Karpas-422 (cell line): ENCODE data around the gene CES3. TPM values are rescaled to one million over a fixed set of nuclear protein-coding genes. Genes with fewer than 3 reads are reported as not detected.
A peak's percentile ranks its signal among the peaks of the same experiment; 100 is the strongest.

Source experiments
- DNase-seq: peaks from one replicate; pipeline ENCODE4 v3.0.0-alpha.2; 2015
- H2AFZ ChIP-seq: fragments of 200-600 bp; sonication (generic); 2 replicates; pipeline ENCODE4 v1.6.1; 2014; ENCODE audit warnings: antibody characterized with exemption, low read length, mixed read lengths
- H3K27ac ChIP-seq: fragments of 200-600 bp; sonication (generic); 2 replicates; pipeline ENCODE4 v1.5.1; 2014; ENCODE audit warnings: mild to moderate bottlenecking, low read length, moderate library complexity
- H3K27me3 ChIP-seq: fragments of 200-600 bp; sonication (generic); 2 replicates; pipeline ENCODE4 v1.6.1; 2014; ENCODE audit warnings: low read length, mixed read lengths
- H3K36me3 ChIP-seq: fragments of 200-600 bp; sonication (generic); 2 replicates; pipeline ENCODE4 v1.6.1; 2014; ENCODE audit warnings: low read length, mixed read lengths; ENCODE audit not compliant: insufficient read depth
- H3K4me1 ChIP-seq: fragments of 200-600 bp; sonication (generic); 2 replicates; pipeline ENCODE4 v1.6.1; 2014; ENCODE audit warnings: mild to moderate bottlenecking, low read length, mixed read lengths
- H3K4me2 ChIP-seq: fragments of 200-600 bp; sonication (generic); 2 replicates; pipeline ENCODE4 v1.6.1; 2014; ENCODE audit warnings: low read length, low read depth, mild to moderate bottlenecking; ENCODE audit not compliant: poor library complexity, severe bottlenecking
- H3K4me3 ChIP-seq: fragments of 200-600 bp; sonication (generic); 2 replicates; pipeline ENCODE4 v1.5.1; 2014; ENCODE audit warnings: mild to moderate bottlenecking, antibody characterized with exemption, low read length, mixed read lengths
- H3K79me2 ChIP-seq: fragments of 200-600 bp; sonication (generic); 2 replicates; pipeline ENCODE4 v1.6.1; 2014; ENCODE audit warnings: mild to moderate bottlenecking, low read length, mixed read lengths
- H3K9ac ChIP-seq: fragments of 200-600 bp; sonication (generic); 2 replicates; pipeline ENCODE4 v1.6.0; 2014; ENCODE audit warnings: low read length
- H3K9me2 ChIP-seq: fragments of 200-600 bp; sonication (generic), shearing (Covaris generic); replicated peaks from 2 replicates; pipeline ENCODE4 v1.6.0; 2014; ENCODE audit warnings: mild to moderate bottlenecking, low read length, moderate library complexity; ENCODE audit not compliant: insufficient read depth
- H3K9me3 ChIP-seq: fragments of 300-700, 200-600 bp; sonication (generic); 2 replicates; pipeline ENCODE4 v1.6.1; 2014; ENCODE audit warnings: low read length, mixed read lengths
- H4K20me1 ChIP-seq: fragments of 200-600 bp; sonication (generic); 2 replicates; pipeline ENCODE4 v1.6.1; 2014; ENCODE audit warnings: mild to moderate bottlenecking, antibody characterized with exemption, low read length, low read depth; ENCODE audit not compliant: insufficient read depth
- total RNA-seq: library from RNA; depleted of rRNA; stranded (reverse); fragments of >200 nt; shearing (Covaris generic); gene quantifications from 2 replicates; pipeline ENCODE4 v1.2.3, GENCODE V29; 2014; ENCODE audit warnings: low replicate concordance

The CES3 gene
- total RNA-seq, 1 experiment from 2014 or later: 20.9 TPM

DNA sequence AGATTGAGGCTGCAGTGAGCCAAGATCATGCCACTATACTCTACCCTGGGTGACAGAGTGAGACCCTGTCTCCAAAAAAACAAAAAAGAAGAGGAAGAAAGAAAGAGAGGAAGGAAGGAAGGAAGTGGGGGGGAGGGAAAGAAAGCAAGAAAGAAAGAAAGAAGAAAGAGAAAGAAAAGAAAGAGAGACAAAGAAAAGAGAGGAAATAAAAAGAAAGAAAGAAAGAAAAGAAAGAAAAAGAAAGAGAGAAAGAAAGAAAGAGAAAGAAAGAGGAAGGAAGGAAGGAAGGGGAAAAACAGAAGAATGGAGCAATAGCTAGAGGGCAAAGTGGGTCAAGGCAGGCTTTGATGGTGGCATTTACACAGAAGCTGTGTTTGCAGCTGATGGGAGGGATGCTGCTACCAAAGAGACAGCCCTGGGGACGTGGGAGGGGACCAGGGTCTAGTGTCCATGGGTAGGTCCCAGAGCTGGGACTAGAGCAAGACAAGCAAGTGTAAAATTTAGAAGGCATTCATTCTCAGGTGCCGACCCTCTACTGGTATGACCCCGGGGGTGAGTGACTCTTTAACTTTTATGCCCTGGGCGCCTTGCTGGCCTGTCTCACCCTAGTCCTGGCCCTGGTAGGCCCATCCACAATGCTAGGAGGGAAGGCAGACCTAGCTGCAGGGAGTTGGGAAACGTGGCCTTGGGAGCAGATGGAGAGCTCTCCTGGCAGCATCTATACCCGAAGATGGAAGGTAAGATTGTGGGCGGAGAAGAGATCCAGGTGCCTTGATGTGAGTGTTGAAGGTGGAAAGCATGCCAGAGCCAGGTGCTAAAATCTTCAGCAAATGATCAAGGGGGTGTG lies 2.0 kb upstream of the CES3 start:
- Histone ChIP-seq H3K27me3 (no peaks in the 10 kb centered on the region), H3K4me1 (peaks cover 9% of the 10 kb centered on the region), H3K4me3 (no peak overlapping the region), H2AFZ (no peak overlapping the region), H3K9me3 (no peaks in the 10 kb centered on the region), H3K36me3 (no peaks in the 10 kb centered on the region), H3K27ac (no peak overlapping the region), H4K20me1 (no peaks in the 10 kb centered on the region), H3K9ac (no peak overlapping the region), H3K4me2 (no peak overlapping the region), H3K9me2 (no peaks in the 10 kb centered on the region), H3K79me2 (peaks cover 9% of the 10 kb centered on the region; the same call in 1 of the 2 replicates)
- no peak for DNase-seq

DNA sequence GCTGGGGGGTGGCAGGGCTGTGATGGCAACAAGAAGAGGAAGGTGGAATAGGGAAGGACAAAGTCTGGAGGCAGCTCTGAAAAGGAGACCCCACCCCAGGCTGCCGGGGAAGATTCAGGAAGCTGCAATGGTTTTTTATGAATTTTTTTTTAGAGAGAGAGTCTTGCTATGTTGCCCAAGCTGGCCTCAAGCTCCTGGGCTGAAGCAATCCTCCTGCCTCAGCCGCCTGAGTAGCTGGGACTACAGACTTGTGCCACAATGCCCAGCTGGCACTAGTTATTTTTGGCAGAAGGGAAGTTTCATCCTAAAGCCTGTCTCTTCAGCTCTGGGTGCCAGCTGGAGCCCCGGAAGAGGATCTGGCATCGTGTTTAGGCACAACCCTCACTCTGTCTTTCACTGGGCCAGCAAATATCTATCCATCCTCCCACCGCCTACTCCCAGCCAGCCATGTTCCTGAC lies 1.3 kb upstream of the CES3 start:
- H3K4me1 ChIP-seq: peaks cover 9% of the 10 kb centered on the region
- H3K9ac ChIP-seq: no peak overlapping the region
- no peaks in the 10 kb centered on the region for H3K27me3 ChIP-seq
- DNase-seq: no peak
- no peak overlapping the region for H2AFZ ChIP-seq
- H3K9me2 ChIP-seq: no peaks in the 10 kb centered on the region
- no peaks in the 10 kb centered on the region for H3K9me3 ChIP-seq
- H3K79me2 ChIP-seq: peaks cover 9% of the 10 kb centered on the region; the same call in 1 of the 2 replicates
- H3K27ac ChIP-seq: no peak overlapping the region
- no peaks in the 10 kb centered on the region for H4K20me1 ChIP-seq
- H3K4me2 ChIP-seq: no peak overlapping the region
- H3K36me3 ChIP-seq: no peaks in the 10 kb centered on the region
- H3K4me3 ChIP-seq: no peak overlapping the region

DNA sequence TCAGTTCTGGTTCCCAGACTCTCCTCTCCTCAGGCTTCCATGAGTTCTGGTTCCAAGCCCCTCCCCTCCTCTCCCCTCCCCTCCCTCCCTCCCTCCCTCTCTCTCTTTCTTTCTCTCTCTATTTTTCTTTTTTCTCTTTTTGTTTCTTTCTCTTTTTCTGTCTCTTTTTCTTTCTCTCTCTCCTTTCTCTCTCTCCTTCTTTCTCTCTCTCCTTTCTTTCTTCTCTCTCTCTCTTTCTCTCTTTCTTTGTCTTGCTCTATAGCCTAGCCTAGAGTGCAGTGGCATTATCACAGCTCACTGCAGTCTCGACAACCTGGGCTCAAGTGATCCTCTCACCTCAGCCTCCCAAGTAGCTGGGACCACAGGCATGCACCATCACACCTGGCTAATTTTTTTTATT lies 796 bp upstream of the CES3 start:
- H2AFZ ChIP-seq: no peak overlapping the region
- DNase-seq: no peak
- no peak overlapping the region for H3K9ac ChIP-seq
- peaks cover 9% of the 10 kb centered on the region for H3K4me1 ChIP-seq
- H3K4me3 ChIP-seq: no peak overlapping the region
- H3K79me2 ChIP-seq: peaks cover 9% of the 10 kb centered on the region; the same call in 1 of the 2 replicates
- H4K20me1 ChIP-seq: no peaks in the 10 kb centered on the region
- no peak overlapping the region for H3K27ac ChIP-seq
- H3K27me3 ChIP-seq: no peaks in the 10 kb centered on the region
- H3K36me3 ChIP-seq: no peaks in the 10 kb centered on the region
- H3K9me3 ChIP-seq: no peaks in the 10 kb centered on the region
- no peaks in the 10 kb centered on the region for H3K9me2 ChIP-seq
- H3K4me2 ChIP-seq: no peak overlapping the region

DNA sequence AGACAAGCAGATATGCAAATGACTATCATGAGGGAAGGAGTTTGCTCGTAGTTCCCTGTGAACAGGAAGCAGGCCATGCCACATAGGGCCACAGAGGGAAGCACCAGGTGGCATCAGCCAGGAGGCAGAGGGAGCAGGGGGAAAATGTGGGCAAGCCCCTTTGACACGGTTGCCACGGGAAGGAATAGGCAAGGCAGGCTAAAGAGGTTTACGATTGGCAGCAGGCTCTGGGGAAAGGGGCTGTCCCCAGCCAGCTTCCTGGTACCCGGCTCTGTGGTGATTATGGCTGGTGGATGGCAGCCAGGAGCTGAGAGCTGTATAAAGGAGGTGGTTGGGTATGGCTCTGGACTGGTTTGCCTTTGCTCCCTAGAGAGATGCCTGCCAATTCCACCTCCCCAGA lies 848 bp downstream of the CES3 start:
- Histone ChIP-seq H3K9me3 (no peaks in the 10 kb centered on the region), H3K27me3 (no peaks in the 10 kb centered on the region), H3K36me3 (no peaks in the 10 kb centered on the region), H3K4me3 (peak overlapping the region; percentile 89), H3K4me1 (peaks cover 9% of the 10 kb centered on the region), H3K9ac (peak overlapping the region; percentile 83), H3K27ac (peak overlapping the region; percentile 69), H3K79me2 (peaks cover 9% of the 10 kb centered on the region; the same call in 1 of the 2 replicates), H2AFZ (peak overlapping the region; percentile 84; the same call in 1 of the 2 replicates), H3K9me2 (no peaks in the 10 kb centered on the region), H3K4me2 (peak overlapping the region; percentile 84), H4K20me1 (no peaks in the 10 kb centered on the region)
- DNase-seq: peak; percentile 69

DNA sequence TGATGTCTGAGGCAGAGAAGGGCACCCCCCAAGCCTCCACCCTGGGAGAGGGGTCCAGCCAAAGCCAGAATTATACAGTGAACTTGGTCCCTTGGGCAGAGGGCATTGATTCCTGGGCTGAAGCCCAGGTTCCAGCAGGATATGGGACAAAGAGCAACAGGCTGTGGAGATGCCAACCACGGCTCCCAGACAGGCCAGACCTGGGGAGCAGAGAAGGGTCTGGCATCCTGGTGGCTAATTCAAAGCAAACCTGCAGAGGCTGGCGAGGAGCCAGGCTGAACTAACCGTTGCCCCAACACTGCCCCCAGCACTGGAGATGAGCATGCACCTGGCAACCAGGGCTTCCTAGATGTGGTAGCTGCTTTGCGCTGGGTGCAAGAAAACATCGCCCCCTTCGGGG lies 3.0 kb downstream of the CES3 start:
- H3K36me3 ChIP-seq: no peaks in the 10 kb centered on the region
- peaks cover 9% of the 10 kb centered on the region for H3K4me1 ChIP-seq
- no peak overlapping the region for H3K4me2 ChIP-seq
- no peak overlapping the region for H3K4me3 ChIP-seq
- no peaks in the 10 kb centered on the region for H3K9me2 ChIP-seq
- peaks cover 9% of the 10 kb centered on the region; the same call in 1 of the 2 replicates for H3K79me2 ChIP-seq
- H3K9me3 ChIP-seq: no peaks in the 10 kb centered on the region
- H3K9ac ChIP-seq: no peak overlapping the region
- no peak overlapping the region for H2AFZ ChIP-seq
- H3K27me3 ChIP-seq: no peaks in the 10 kb centered on the region
- H3K27ac ChIP-seq: no peak overlapping the region
- no peak for DNase-seq
- H4K20me1 ChIP-seq: no peaks in the 10 kb centered on the region

DNA sequence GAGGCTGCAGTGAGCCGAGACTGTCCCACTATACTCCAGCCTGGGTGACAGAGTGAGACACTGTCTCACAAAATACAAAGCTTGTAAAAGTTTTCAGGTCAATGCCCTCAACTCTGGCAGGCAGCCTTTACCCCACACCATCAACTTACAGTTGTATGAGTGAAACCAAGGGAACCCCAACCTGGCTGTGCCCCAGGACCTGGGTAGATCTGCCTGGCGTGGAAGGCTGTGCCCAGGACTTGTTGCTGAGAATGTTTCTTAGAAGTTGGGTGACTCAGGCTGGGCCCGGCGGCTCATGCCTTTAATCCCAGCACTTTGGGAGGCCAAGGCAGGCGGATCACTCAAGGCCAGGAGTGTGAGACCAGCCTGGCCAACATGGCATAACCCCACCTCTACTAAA lies 7.8 kb downstream of the CES3 start:
- Histone ChIP-seq H4K20me1 (no peaks in the 10 kb centered on the region), H3K79me2 (no peaks in the 10 kb centered on the region), H3K4me2 (no peak overlapping the region), H3K36me3 (no peaks in the 10 kb centered on the region), H3K4me3 (no peak overlapping the region), H3K9ac (no peak overlapping the region), H2AFZ (no peak overlapping the region), H3K4me1 (no peaks in the 10 kb centered on the region), H3K27me3 (no peaks in the 10 kb centered on the region), H3K27ac (no peak overlapping the region), H3K9me3 (no peaks in the 10 kb centered on the region), H3K9me2 (no peaks in the 10 kb centered on the region)
- DNase-seq: no peak

DNA sequence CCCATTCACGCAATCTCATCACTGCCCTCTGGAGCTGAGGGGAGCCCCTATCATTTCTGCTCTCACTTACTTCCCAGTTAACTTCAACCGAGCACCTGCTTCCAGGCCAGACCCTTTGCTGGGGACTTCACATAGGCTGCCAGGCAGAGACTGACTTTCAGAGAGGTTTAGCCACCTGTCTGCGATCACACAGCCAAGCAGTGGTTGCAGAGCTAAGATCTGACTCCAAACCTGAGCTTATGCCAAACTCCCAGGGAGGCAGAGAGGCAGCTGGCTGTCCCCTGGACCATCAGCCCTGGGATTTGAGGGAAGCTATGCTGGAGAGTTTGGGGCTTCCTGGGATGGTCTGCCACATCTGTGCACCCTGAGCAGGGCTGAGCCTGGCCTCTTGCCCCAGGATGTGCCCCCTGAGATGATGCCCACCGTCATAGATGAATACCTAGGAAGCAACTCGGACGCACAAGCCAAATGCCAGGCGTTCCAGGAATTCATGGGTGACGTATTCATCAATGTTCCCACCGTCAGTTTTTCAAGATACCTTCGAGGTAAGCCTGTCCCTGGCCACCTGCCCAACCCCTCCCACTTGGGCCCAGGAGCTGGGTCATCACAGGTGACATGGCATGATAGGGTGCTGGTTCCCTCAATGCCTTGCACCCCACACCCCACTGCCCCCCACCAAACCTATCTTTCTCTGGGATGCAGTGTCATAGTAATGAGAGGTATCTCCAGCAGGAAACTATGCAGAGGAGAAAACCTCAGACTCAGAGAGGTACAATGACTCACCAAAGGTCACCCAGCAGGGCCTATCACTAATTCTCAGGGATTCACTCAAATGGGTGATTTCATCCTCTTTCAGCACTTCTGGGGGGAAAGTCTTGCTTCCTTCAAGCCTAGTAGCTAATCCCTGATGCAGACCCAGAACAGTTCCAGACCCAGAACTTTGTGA lies 10.0 kb downstream of the CES3 start:
- DNase-seq: no peak
- no peak overlapping the region for H3K4me3 ChIP-seq
- H3K36me3 ChIP-seq: no peaks in the 10 kb centered on the region
- H3K27ac ChIP-seq: no peak overlapping the region
- H3K27me3 ChIP-seq: no peaks in the 10 kb centered on the region
- H3K9me3 ChIP-seq: no peaks in the 10 kb centered on the region
- H3K9me2 ChIP-seq: no peaks in the 10 kb centered on the region
- H3K79me2 ChIP-seq: no peaks in the 10 kb centered on the region
- no peak overlapping the region for H2AFZ ChIP-seq
- no peaks in the 10 kb centered on the region for H3K4me1 ChIP-seq
- no peak overlapping the region for H3K4me2 ChIP-seq
- no peaks in the 10 kb centered on the region for H4K20me1 ChIP-seq
- H3K9ac ChIP-seq: no peak overlapping the region

DNA sequence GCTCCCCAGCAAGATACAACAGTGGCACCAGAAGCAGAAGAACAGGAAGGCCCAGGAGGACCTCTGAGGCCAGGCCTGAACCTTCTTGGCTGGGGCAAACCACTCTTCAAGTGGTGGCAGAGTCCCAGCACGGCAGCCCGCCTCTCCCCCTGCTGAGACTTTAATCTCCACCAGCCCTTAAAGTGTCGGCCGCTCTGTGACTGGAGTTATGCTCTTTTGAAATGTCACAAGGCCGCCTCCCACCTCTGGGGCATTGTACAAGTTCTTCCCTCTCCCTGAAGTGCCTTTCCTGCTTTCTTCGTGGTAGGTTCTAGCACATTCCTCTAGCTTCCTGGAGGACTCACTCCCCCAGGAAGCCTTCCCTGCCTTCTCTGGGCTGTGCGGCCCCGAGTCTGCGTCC lies 11.9 kb downstream of the CES3 start:
- Histone ChIP-seq H3K9me3 (no peaks in the 10 kb centered on the region), H3K27ac (no peak overlapping the region), H3K4me3 (no peak overlapping the region), H3K4me1 (no peaks in the 10 kb centered on the region), H3K9ac (no peak overlapping the region), H3K79me2 (no peaks in the 10 kb centered on the region), H3K4me2 (no peak overlapping the region), H4K20me1 (no peaks in the 10 kb centered on the region), H3K9me2 (no peaks in the 10 kb centered on the region), H2AFZ (no peak overlapping the region), H3K27me3 (no peaks in the 10 kb centered on the region), H3K36me3 (no peaks in the 10 kb centered on the region)
- no peak for DNase-seq
